Kasumi-1 (cell line): ENCODE measurements around the gene CELF2.

Source experiments
- DNase-seq, 2 experiments: peaks; one replicate each; lab custom pipeline; 2025; lab: John Stamatoyannopoulos, UW

CELF2 gene

GRCh38 chr10:11204351-11204942 is 186.8 kb downstream of the CELF2 start:
- no peak for DNase-seq

- DNase-seq, result no peak
Observed at GRCh38 chr10:11205030-11205772, 187.5 kb downstream of the CELF2 start.

GRCh38 chr10:11206676-11207559 is 189.2 kb downstream of the CELF2 start:
- no peak for DNase-seq

- no peak for DNase-seq
Observed at GRCh38 chr10:11207560-11207844, 189.8 kb downstream of the CELF2 start.

GRCh38 chr10:11208243-11208642 is 190.6 kb downstream of the CELF2 start:
- DNase-seq, result no peak

GRCh38 chr10:11208908-11209829 is 191.5 kb downstream of the CELF2 start:
- no peak for DNase-seq

- DNase-seq, result no peak
Observed at GRCh38 chr10:11209830-11210181, 192.1 kb downstream of the CELF2 start.

GRCh38 chr10:11210211-11210922 is 192.7 kb downstream of the CELF2 start:
- DNase-seq, result no peak

GRCh38 chr10:11212288-11213085 is 194.8 kb downstream of the CELF2 start:
- DNase-seq, result no peak

- DNase-seq, result no peak
Observed at GRCh38 chr10:11213137-11213536, 195.5 kb downstream of the CELF2 start.

GRCh38 chr10:11214407-11214806 is 196.7 kb downstream of the CELF2 start:
- no peak for DNase-seq

- DNase-seq, result peak; percentile 73 to 77
Observed at GRCh38 chr10:11215471-11215870, 197.8 kb downstream of the CELF2 start.

- DNase-seq, result no peak
Observed at GRCh38 chr10:11217521-11217920, 199.8 kb downstream of the CELF2 start.

- no peak for DNase-seq
Observed at GRCh38 chr10:11218395-11218794, 200.7 kb downstream of the CELF2 start.

GRCh38 chr10:11219431-11219830 is 201.8 kb downstream of the CELF2 start:
- no peak for DNase-seq

GRCh38 chr10:11223081-11223480 is 205.4 kb downstream of the CELF2 start:
- DNase-seq, result no peak

GRCh38 chr10:11223507-11224140 is 206.0 kb downstream of the CELF2 start:
- no peak for DNase-seq

- DNase-seq, result no peak
Observed at GRCh38 chr10:11224321-11224720, 206.6 kb downstream of the CELF2 start.

- no peak for DNase-seq
Observed at GRCh38 chr10:11224792-11225416, 207.2 kb downstream of the CELF2 start.

- DNase-seq, result peak; percentile 96 to 97
Observed at GRCh38 chr10:11225935-11226334, 208.3 kb downstream of the CELF2 start.
